ENCODE measurements around the gene APBB1IP.
A peak's percentile ranks its signal among the peaks of the same experiment; 100 is the strongest.

- TF ChIP-seq CTCF (IDR thresholded peaks at IDR 0.05) (peak; percentile 70), ZFX (IDR thresholded peaks at IDR 0.05; ENCODE audit: borderline replicate concordance) (no peak)
Observed at GRCh38 chr10:26534384-26534783, 96.2 kb downstream of the APBB1IP start.

All from 22Rv1 (cell line).